HFF-Myc (cell line): Measurements from ENCODE around the gene ZSWIM3.
"Not testable (repeated sequence)": the region's sequence is repeated elsewhere in the genome, so short reads cannot be mapped to it uniquely, and the experiment has no call there.

ENCODE experiments used
- DNase-seq: peaks from one replicate; pipeline ENCODE4 v3.0.0-alpha.2; 2011; ENCODE audit warnings: low read depth; ENCODE audit errors: extremely low read depth
- H3K4me3 ChIP-seq: replicated peaks from 2 replicates; pipeline ENCODE4 v1.5.1; 2011; ENCODE audit warnings: low read depth, mild to moderate bottlenecking, control low read depth, low read length
- TF ChIP-seq, protein P1 (sequence below): IDR thresholded peaks from 2 replicates; pipeline ENCODE4 v1.5.1; 2012; ENCODE audit warnings: mild to moderate bottlenecking, low read depth, low read length, control low read depth; ENCODE audit errors: missing control alignments

Gene ZSWIM3

DNA sequence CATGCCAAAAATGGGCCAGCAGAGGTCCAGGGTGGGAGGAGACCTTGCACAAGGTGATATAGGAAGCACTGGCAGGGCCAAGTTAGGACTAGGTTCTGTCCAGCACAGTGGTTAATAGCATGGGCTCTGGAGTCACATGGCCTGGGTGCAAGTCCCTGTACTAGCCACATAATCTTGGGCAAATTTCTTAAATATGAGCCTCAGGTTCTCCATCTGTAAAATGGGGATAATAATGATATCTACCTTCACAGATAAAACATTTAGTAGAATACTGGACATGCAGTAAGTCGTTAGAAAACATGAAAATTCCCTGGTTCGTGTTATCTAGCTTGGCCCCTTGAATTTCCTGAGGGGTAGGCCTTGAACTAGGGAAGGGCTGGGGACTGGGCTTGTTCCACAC lies 39.9 kb downstream of the ZSWIM3 start:
- TF ChIP-seq, protein P1, sequence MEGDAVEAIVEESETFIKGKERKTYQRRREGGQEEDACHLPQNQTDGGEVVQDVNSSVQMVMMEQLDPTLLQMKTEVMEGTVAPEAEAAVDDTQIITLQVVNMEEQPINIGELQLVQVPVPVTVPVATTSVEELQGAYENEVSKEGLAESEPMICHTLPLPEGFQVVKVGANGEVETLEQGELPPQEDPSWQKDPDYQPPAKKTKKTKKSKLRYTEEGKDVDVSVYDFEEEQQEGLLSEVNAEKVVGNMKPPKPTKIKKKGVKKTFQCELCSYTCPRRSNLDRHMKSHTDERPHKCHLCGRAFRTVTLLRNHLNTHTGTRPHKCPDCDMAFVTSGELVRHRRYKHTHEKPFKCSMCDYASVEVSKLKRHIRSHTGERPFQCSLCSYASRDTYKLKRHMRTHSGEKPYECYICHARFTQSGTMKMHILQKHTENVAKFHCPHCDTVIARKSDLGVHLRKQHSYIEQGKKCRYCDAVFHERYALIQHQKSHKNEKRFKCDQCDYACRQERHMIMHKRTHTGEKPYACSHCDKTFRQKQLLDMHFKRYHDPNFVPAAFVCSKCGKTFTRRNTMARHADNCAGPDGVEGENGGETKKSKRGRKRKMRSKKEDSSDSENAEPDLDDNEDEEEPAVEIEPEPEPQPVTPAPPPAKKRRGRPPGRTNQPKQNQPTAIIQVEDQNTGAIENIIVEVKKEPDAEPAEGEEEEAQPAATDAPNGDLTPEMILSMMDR = no peak
- DNase-seq = no peak
- H3K4me3 ChIP-seq = no peak overlapping the region

DNA sequence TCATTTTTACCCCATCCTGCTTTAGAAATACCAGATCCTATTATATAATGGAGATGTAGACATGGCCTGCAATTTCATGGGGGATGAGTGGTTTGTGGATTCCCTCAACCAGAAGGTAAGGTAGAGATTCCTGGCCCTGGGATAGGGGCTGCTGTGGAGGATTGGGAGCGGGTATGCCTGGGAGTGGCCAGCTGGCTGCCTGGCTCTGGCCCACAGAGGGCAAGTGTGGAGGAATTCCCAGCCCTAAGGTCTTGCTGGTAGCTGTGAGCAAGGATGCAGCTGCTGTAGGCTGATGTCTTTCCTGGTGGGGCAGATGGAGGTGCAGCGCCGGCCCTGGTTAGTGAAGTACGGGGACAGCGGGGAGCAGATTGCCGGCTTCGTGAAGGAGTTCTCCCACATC lies 40.3 kb downstream of the ZSWIM3 start:
- no peak overlapping the region for H3K4me3 ChIP-seq
- TF ChIP-seq, protein P1 = no peak
- no peak for DNase-seq

DNA sequence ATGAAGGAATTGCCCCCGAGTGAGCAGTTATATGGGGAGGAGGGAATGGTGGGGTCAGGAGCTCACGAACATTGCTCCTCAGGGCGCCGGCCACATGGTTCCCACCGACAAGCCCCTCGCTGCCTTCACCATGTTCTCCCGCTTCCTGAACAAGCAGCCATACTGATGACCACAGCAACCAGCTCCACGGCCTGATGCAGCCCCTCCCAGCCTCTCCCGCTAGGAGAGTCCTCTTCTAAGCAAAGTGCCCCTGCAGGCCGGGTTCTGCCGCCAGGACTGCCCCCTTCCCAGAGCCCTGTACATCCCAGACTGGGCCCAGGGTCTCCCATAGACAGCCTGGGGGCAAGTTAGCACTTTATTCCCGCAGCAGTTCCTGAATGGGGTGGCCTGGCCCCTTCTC lies 40.9 kb downstream of the ZSWIM3 start:
- TF ChIP-seq, protein P1 = no peak
- no peak for DNase-seq
- no peak overlapping the region for H3K4me3 ChIP-seq

DNA sequence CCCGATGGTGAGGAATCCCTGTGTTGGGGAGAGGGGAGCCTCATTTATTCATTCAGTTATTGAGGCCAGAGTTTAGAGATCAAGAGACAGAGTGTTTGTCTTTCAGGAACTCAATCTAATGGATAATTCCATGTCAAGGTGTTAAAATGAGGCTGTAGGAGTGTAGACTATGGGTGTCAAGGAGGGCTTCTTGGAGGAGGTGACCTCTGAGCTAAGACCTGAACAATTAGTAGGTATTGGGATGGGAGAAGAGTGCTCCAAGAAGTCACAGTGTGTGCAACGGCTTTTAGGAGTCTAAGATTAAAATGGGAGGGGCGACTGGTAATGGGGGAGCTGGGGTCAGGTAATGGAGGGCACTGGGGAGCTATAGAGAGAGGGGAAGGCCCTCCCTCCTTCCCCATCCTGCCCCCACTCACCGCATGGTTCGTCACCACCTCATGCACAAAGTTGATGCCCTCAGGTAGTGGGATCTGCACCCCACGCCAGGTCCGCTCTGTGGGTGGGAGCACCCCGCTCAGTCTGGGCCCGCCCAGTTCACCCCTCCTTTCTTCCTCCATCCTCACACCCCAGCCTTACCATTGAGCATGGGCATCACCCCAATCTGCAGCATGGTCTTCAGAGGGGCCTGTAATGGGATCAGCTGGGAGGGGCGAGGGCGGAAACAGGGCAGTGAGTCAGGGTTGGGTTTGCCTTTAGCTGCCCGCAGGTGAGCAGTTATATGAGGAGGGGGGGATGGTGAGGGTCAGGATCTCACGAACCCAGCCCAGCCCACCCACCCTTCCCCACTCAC lies 41.8 kb downstream of the ZSWIM3 start:
- H3K4me3 ChIP-seq = no peak overlapping the region
- TF ChIP-seq, protein P1 = no peak
- no peak for DNase-seq

DNA sequence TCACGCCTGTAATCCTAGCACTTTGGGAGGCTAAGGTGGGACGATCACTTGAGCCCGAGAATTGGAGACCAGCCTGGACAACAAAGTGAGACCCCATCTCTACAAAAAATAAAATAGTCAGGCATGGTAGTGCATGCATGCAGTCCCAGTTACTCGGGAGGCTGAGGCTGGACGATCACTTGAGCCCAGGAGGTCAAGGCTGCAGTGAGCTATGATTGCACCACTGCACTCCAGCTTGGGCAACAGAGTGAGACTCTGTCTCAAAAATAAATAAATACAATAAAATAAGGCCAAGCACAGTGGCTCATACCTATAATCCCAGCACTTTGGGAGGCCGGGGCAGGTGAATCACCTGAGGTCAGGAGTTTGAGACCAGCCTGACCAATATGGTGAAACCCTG lies 43.9 kb downstream of the ZSWIM3 start:
- DNase-seq, H3K4me3 ChIP-seq: not testable (repeated sequence)

DNA sequence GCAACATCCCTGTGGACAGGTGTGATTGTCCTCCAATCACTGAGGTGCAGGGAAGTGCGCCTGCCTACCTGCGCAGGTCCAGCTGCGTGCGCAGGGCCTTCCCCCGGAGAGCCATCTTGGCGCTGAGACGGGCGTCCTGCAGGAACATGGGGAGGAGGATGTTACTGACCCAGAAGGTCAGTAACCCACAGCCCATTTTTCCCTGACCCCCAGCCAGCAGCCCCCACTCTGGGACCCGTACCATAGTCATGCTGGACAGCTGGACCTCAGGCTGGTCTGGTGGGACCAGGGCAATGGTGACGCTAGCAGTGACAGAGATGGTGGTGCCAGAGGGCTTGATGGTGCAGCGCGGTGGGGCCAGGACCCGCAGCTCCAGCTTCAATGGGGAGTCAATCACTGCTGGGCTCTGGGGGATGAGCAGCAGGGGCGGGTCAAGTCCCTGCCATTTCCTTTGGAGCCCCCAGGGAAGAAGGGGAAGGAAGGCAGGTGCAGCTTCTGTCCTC lies 44.8 kb downstream of the ZSWIM3 start:
- no peak overlapping the region for H3K4me3 ChIP-seq
- no peak for DNase-seq
- TF ChIP-seq, protein P1 = no peak

DNA sequence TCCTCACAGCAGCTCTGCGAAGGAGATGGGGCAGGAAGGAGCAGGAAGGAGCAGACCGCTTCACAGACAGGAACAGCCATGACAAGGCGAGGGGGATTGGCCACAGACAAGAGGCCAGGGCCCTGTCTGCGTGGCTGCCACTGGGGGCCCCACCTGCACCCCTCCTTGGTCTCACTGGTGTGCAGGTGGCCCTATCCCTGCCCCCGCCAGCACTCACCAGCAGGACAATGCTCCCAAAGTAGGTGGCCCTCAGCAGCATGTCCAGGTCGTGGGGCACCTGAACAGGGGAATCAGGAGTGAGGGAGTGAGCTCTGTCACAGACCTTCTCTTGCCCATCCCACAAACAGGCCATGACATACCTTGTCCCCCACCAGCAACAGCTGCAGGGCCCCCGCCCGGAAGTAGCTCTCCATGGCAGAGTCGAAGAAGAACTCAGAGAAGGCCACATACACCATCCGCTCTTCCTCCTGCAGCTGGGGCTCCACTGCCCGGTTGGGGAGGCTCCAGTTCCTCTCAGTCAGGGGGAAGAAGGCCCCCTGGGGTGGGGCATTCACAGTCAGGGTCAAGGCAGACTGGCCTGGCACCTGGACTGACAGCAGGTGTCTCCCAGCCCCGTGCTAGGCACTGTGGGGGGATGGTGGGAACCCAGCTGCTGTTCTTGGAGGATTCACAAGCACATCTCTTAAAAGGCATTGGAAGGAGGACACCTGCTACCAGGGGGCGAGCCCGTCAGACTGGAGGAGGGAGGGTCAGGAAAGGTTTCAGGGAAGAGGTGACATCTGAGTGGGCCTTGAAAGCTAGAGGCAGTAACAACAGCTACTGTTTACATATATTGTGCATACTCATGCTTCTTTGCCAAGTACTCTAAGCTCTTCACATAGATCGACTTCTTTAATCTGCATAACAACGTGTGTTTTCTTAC lies 47.4 kb downstream of the ZSWIM3 start:
- TF ChIP-seq, protein P1 = no peak
- DNase-seq = no peak
- no peak overlapping the region for H3K4me3 ChIP-seq
